K562 (cell line): ENCODE results near the gene TSTD1. TPM values are rescaled to one million over a fixed set of nuclear protein-coding genes. Genes with fewer than 3 reads are reported as not detected.

Experiments used
- ATF7 ChIP-seq: fragments of 450-650 bp; IDR thresholded peaks from 2 replicates; pipeline ENCODE4 v1.7.1; 2014; ENCODE audit warnings: mild to moderate bottlenecking, moderate library complexity
- BHLHE40 ChIP-seq: IDR thresholded peaks from 2 replicates; pipeline ENCODE4 v1.6.1; 2011; ENCODE audit warnings: low read length, improper control_type of control experiment
- ELF4 ChIP-seq: fragments of 450-650 bp; formaldehyde crosslinking; IDR thresholded peaks from 2 replicates; pipeline ENCODE4 v1.4.0; 2022; ENCODE audit warnings: missing genetic modification characterization
- EZH2 ChIP-seq: IDR thresholded peaks from 2 replicates; pipeline ENCODE4 v1.6.1; 2012; ENCODE audit warnings: low read depth, mild to moderate bottlenecking, inconsistent platforms, low read length, borderline replicate concordance
- NFIX ChIP-seq: fragments of 250-450 bp; sonication (Bioruptor Pico); IDR thresholded peaks from 2 replicates; pipeline ENCODE4 v1.4.0; 2020; ENCODE audit warnings: low read depth, mild to moderate bottlenecking, moderate library complexity
- NFRKB ChIP-seq: fragments of 450-650 bp; IDR thresholded peaks from 2 replicates; pipeline ENCODE4 v1.6.1; 2016; ENCODE audit warnings: low read depth
- POLR3A ChIP-seq: IDR thresholded peaks from 2 replicates; pipeline ENCODE4 v1.6.1; 2011; ENCODE audit warnings: borderline replicate concordance, mild to moderate bottlenecking, moderate library complexity; ENCODE audit not compliant: insufficient read length, insufficient read depth; ENCODE audit errors: extremely low read depth
- SLC30A9 ChIP-seq: fragments of 250-450 bp; sonication (Bioruptor Pico); IDR thresholded peaks from 2 replicates; pipeline ENCODE4 v1.8.0; 2022; ENCODE audit warnings: mild to moderate bottlenecking, moderate library complexity
- SMAD2 ChIP-seq: fragments of 150-350 bp; IDR thresholded peaks from 2 replicates; pipeline ENCODE4 v1.6.1; 2014; ENCODE audit warnings: low read depth, mild to moderate bottlenecking, low read length
- TAL1 ChIP-seq: fragments of 450-650 bp; IDR thresholded peaks from 2 replicates; pipeline ENCODE4 v1.6.1; 2016; ENCODE audit warnings: mild to moderate bottlenecking
- ZNF124 ChIP-seq: sonication (generic); formaldehyde crosslinking; IDR thresholded peaks from 2 replicates; pipeline ENCODE4 v1.8.1; 2022; ENCODE audit warnings: missing genetic modification reagents
- ZNF253 ChIP-seq: fragments of 250-450 bp; sonication (Bioruptor Pico); conservative IDR thresholded peaks from 2 replicates; pipeline ENCODE4 v1.6.1; 2021; ENCODE audit warnings: mild to moderate bottlenecking
- polyA plus RNA-seq, 8 experiments: library from polyadenylated mRNA; depleted of rRNA in 4 of 8; stranded (reverse) in 5 of 8; unstranded in 3 of 8; fragments of >200 nt; fragmentation: Nextera tagmentation in 2 of 8; fragmentation: Illumina TruSeq in 1 of 8; extraction: Ambion mirVana in 2 of 8; extraction: Trizol in 1 of 8; gene quantifications; 2 replicates each; pipeline versions ENCODE4 v1.2.1 to v1.2.3, GENCODE V29; 2011 to 2014; ENCODE audit warnings: inconsistent platforms in 1 of 8, missing spikeins in 1 of 8
- total RNA-seq, 7 experiments: library from RNA; depleted of rRNA in 6 of 7; stranded (reverse); fragments of >200 nt in 6 of 7; fragmentation: Illumina TruSeq in 2 of 7; extraction: Trizol in 2 of 7; gene quantifications; 2 replicates each; pipeline versions ENCODE4 v1.2.1 to v1.2.3, GENCODE V29; 2011 to 2021; ENCODE audit warnings: low replicate concordance in 1 of 7
- TF ChIP-seq, protein P1 (sequence below): sonication (generic); formaldehyde crosslinking; IDR thresholded peaks from 2 replicates; pipeline ENCODE4 v1.8.0; 2023; ENCODE audit warnings: mild to moderate bottlenecking, missing genetic modification reagents
- TF ChIP-seq, protein P2 (sequence below): sonication (generic); formaldehyde crosslinking; IDR thresholded peaks from 2 replicates; pipeline ENCODE4 v1.4.0; 2020; ENCODE audit warnings: mild to moderate bottlenecking, missing genetic modification reagents
- TF ChIP-seq, protein P3 (sequence below): fragments of 450-650 bp; IDR thresholded peaks from 2 replicates; pipeline ENCODE4 v1.6.1; 2018; ENCODE audit not compliant: partially characterized antibody
- TF ChIP-seq, protein P4 (sequence below): sonication (generic); formaldehyde crosslinking; IDR thresholded peaks from 2 replicates; pipeline ENCODE4 v1.8.1; 2022; ENCODE audit warnings: missing genetic modification reagents
- TF ChIP-seq, protein P5 (sequence below): fragments of 250-450 bp; sonication (Bioruptor Pico); IDR thresholded peaks from 2 replicates; pipeline ENCODE4 v1.4.0; 2020; ENCODE audit warnings: mild to moderate bottlenecking

Gene TSTD1
- total and polyA plus RNA-seq, 9 of the 15 experiments (the other 6 are each of a cell fraction or from before 2014, with no cell fraction given): 0.23 to 0.53 TPM; not detected in 7

DNA sequence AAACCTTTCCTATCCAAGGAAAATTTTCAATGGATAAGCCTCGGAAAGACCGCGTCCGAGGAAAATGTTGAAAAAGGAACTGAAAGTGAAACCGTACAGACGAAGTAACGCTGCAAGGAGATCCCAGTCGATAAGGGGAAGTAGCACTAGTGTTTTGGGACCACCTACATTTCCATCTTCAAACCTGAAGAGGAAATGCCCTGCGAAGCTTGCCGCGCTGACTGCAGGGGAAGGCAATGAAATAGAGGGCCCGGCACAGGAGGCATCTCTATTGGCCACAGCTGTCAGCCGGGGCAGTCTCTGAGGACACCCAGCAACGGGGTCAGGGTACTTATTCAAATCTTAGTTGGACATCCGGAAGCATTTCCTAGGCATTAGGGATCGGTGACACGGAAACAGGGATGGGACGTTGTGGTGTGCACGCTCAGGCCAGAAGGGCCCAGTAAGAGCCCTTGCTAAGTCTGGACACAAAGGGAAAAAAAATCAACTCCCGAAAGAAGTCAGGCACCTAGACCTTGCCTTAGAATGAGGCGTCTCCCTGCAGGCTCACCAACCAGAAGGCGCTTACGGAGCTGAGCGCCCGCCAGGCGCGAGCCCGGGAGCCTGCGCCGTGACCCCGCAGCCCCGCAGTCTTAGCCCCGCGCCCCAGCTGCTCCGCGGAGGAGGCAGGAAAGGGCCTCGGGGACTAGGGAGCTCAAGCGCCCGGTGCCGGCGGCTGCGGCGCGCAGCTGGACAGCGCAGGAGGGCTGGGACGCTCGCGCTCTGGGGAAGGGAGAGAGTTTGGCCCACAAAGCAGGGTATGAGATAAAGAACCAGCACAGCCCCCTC lies 6.4 kb upstream of the TSTD1 start (continued):
- TF ChIP-seq ELF4 (CRISPR knock-in tag) (no peak), TAL1 (no peak), ATF7 (no peak), EZH2 (no peak), SMAD2 (no peak), NFIX (CRISPR knock-in tag) (no peak), ZNF253 (no peak), NFRKB (no peak), ZNF124 (no peak), POLR3A (no peak), SLC30A9 (no peak), BHLHE40 (no peak)
- TF ChIP-seq, protein P1, sequence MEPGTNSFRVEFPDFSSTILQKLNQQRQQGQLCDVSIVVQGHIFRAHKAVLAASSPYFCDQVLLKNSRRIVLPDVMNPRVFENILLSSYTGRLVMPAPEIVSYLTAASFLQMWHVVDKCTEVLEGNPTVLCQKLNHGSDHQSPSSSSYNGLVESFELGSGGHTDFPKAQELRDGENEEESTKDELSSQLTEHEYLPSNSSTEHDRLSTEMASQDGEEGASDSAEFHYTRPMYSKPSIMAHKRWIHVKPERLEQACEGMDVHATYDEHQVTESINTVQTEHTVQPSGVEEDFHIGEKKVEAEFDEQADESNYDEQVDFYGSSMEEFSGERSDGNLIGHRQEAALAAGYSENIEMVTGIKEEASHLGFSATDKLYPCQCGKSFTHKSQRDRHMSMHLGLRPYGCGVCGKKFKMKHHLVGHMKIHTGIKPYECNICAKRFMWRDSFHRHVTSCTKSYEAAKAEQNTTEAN: no peak
- TF ChIP-seq, protein P2, sequence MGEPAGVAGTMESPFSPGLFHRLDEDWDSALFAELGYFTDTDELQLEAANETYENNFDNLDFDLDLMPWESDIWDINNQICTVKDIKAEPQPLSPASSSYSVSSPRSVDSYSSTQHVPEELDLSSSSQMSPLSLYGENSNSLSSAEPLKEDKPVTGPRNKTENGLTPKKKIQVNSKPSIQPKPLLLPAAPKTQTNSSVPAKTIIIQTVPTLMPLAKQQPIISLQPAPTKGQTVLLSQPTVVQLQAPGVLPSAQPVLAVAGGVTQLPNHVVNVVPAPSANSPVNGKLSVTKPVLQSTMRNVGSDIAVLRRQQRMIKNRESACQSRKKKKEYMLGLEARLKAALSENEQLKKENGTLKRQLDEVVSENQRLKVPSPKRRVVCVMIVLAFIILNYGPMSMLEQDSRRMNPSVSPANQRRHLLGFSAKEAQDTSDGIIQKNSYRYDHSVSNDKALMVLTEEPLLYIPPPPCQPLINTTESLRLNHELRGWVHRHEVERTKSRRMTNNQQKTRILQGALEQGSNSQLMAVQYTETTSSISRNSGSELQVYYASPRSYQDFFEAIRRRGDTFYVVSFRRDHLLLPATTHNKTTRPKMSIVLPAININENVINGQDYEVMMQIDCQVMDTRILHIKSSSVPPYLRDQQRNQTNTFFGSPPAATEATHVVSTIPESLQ (CRISPR knock-in tag): no peak
- TF ChIP-seq, protein P3, sequence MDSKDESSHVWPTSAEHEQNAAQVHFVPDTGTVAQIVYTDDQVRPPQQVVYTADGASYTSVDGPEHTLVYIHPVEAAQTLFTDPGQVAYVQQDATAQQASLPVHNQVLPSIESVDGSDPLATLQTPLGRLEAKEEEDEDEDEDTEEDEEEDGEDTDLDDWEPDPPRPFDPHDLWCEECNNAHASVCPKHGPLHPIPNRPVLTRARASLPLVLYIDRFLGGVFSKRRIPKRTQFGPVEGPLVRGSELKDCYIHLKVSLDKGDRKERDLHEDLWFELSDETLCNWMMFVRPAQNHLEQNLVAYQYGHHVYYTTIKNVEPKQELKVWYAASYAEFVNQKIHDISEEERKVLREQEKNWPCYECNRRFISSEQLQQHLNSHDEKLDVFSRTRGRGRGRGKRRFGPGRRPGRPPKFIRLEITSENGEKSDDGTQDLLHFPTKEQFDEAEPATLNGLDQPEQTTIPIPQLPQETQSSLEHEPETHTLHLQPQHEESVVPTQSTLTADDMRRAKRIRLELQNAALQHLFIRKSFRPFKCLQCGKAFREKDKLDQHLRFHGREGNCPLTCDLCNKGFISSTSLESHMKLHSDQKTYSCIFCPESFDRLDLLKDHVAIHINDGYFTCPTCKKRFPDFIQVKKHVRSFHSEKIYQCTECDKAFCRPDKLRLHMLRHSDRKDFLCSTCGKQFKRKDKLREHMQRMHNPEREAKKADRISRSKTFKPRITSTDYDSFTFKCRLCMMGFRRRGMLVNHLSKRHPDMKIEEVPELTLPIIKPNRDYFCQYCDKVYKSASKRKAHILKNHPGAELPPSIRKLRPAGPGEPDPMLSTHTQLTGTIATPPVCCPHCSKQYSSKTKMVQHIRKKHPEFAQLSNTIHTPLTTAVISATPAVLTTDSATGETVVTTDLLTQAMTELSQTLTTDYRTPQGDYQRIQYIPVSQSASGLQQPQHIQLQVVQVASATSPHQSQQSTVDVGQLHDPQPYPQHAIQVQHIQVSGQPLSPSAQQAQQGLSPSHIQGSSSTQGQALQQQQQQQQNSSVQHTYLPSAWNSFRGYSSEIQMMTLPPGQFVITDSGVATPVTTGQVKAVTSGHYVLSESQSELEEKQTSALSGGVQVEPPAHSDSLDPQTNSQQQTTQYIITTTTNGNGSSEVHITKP: no peak
- TF ChIP-seq, protein P4, sequence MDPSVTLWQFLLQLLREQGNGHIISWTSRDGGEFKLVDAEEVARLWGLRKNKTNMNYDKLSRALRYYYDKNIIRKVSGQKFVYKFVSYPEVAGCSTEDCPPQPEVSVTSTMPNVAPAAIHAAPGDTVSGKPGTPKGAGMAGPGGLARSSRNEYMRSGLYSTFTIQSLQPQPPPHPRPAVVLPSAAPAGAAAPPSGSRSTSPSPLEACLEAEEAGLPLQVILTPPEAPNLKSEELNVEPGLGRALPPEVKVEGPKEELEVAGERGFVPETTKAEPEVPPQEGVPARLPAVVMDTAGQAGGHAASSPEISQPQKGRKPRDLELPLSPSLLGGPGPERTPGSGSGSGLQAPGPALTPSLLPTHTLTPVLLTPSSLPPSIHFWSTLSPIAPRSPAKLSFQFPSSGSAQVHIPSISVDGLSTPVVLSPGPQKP (CRISPR knock-in tag): no peak
- TF ChIP-seq, protein P5, sequence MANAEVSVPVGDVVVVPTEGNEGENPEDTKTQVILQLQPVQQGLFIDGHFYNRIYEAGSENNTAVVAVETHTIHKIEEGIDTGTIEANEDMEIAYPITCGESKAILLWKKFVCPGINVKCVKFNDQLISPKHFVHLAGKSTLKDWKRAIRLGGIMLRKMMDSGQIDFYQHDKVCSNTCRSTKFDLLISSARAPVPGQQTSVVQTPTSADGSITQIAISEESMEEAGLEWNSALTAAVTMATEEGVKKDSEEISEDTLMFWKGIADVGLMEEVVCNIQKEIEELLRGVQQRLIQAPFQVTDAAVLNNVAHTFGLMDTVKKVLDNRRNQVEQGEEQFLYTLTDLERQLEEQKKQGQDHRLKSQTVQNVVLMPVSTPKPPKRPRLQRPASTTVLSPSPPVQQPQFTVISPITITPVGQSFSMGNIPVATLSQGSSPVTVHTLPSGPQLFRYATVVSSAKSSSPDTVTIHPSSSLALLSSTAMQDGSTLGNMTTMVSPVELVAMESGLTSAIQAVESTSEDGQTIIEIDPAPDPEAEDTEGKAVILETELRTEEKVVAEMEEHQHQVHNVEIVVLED (CRISPR knock-in tag): no peak
